HG03139 (cell line): ENCODE data around the gene TRERF1.
"Not testable (repeated sequence)": the region's sequence is repeated elsewhere in the genome, so short reads cannot be mapped to it uniquely, and the experiment has no call there.

Experiments used
- ATAC-seq: cut with Tn5 transposase; IDR thresholded peaks from one replicate; pipeline ENCODE4 v1.9.1; 2021; ENCODE audit not compliant: unreplicated experiment

Gene TRERF1

GRCh38 chr6:42451333-42452170 is at the start of gene TRERF1:
TSS of gene TRERF1 (minus strand) at chr6:42451926. CDS start at chr6:42269590, 182,336 bp downstream.
- ATAC-seq = no peak

GRCh38 chr6:42498473-42499128 is 46.9 kb upstream of the TRERF1 start:
- ATAC-seq = no peak

- ATAC-seq = no peak
Observed at GRCh38 chr6:42493914-42494539, 42.3 kb upstream of the TRERF1 start.

GRCh38 chr6:42488129-42488528 is 36.4 kb upstream of the TRERF1 start:
- no peak for ATAC-seq

- no peak for ATAC-seq
Observed at GRCh38 chr6:42484261-42484660, 32.5 kb upstream of the TRERF1 start.

- ATAC-seq = no peak
Observed at GRCh38 chr6:42482174-42482573, 30.4 kb upstream of the TRERF1 start.

- no peak for ATAC-seq
Observed at GRCh38 chr6:42471714-42472113, 20.0 kb upstream of the TRERF1 start.

GRCh38 chr6:42471142-42471541 is 19.4 kb upstream of the TRERF1 start:
- no peak for ATAC-seq

- ATAC-seq = no peak
Observed at GRCh38 chr6:42468273-42468672, 16.5 kb upstream of the TRERF1 start.

GRCh38 chr6:42467651-42468050 is 15.9 kb upstream of the TRERF1 start:
- ATAC-seq = no peak

- ATAC-seq = not testable (repeated sequence)
Observed at GRCh38 chr6:42466470-42466869, 14.7 kb upstream of the TRERF1 start.

- ATAC-seq = no peak
Observed at GRCh38 chr6:42462474-42462972, 10.8 kb upstream of the TRERF1 start.

GRCh38 chr6:42460883-42461282 is 9.2 kb upstream of the TRERF1 start:
- no peak for ATAC-seq

GRCh38 chr6:42459888-42460287 is 8.2 kb upstream of the TRERF1 start:
- no peak for ATAC-seq

GRCh38 chr6:42454428-42454791 is 2.7 kb upstream of the TRERF1 start:
- no peak for ATAC-seq

- ATAC-seq = no peak
Observed at GRCh38 chr6:42453654-42454427, 2.1 kb upstream of the TRERF1 start.

- peak; percentile 52 for ATAC-seq
Observed at GRCh38 chr6:42453031-42453653, 1.4 kb upstream of the TRERF1 start.

GRCh38 chr6:42452171-42453030 is 675 bp upstream of the TRERF1 start:
- peak; percentile 22 for ATAC-seq

- no peak for ATAC-seq
Observed at GRCh38 chr6:42450477-42451332, 1.0 kb downstream of the TRERF1 start.
